ENCODE results near the gene BIVM. TPM values are rescaled to one million over a fixed set of nuclear protein-coding genes. Genes with fewer than 3 reads are reported as not detected.

The BIVM gene
- total and polyA plus RNA-seq, 2 experiments from 2014 or later: 22.9 to 24.1 TPM

DNA sequence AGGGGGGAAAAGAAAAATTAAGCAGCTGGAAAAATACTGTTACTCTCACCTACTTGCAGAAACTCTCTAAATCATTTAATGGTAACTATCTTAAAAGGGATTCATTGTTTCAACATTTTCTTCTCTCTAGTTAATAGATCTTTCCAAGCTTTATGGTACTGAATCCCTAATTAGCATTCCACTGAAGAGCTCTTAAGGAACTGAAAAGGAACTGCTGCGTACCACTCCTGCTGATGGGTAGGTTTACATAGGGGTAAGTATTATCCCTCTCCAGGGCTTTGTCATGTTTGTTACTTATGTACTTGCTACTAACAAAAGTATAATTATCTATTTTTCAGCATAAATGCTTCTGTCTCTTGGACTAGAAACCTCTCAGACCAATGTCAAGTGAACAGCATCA lies 37.8 kb upstream of the BIVM start:
- Histone ChIP-seq H2AFZ (no peak overlapping the region), H3K4me3 (no peak overlapping the region), H3K4me1 (ENCODE audit: insufficient read depth) (no peaks in the 10 kb centered on the region), H3K79me2 (ENCODE audit: insufficient read depth) (no peaks in the 10 kb centered on the region), H3K27ac (no peak overlapping the region), H4K20me1 (ENCODE audit: insufficient read depth) (no peaks in the 10 kb centered on the region), H3K9me3 (ENCODE audit: low read depth) (no peaks in the 10 kb centered on the region), H3K4me2 (ENCODE audit: unreplicated experiment) (no peak overlapping the region), H3K36me3 (ENCODE audit: low read depth) (peaks cover 3% of the 10 kb centered on the region), H3K9me2 (ENCODE audit: insufficient read depth) (no peaks in the 10 kb centered on the region), H3F3A (ENCODE audit: insufficient read depth) (no peaks in the 10 kb centered on the region), H3K9ac (no peak overlapping the region), H3K27me3 (replicated peaks; ENCODE audit: insufficient read depth) (no peaks in the 10 kb centered on the region)
- TF ChIP-seq EZH2phosphoT487 (IDR thresholded peaks at IDR 0.05; ENCODE audit: insufficient read depth, low read depth) (no peak), EZH2 (IDR thresholded peaks at IDR 0.05; ENCODE audit: insufficient read depth, poor library complexity, severe bottlenecking) (no peak)
- 92 to 97% methylated on average over 1 of the region's 1 CpG for WGBS, 2 experiments (ENCODE audit: low coverage in 1 of 2, low lambda C conversion rate in 2 of 2, missing lambda C conversion rate in 2 of 2)
- no peak for DNase-seq
- in situ Hi-C loops (cut with MboI): no loop called here

DNA sequence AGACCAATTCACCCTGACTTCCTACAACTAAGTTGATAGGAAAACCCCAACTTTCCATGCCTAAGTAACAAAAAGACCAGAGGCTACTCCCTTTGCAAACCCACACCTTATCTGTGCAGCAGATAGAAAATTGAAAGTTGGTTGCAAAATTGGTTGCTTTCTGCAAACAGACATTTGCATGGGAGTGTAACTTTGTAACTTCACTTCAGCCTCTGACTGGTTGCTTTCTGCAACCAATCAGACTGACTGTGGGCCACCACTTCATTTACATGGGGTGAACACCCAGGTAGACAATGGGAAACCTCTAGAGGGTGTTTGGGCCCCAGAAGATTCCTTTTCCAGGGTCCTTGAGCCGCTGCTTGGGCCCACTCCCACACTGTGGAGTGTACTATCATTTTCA lies 35.2 kb upstream of the BIVM start:
- Histone ChIP-seq H3K4me3 (no peak overlapping the region), H4K20me1 (ENCODE audit: insufficient read depth) (no peaks in the 10 kb centered on the region), H3K36me3 (ENCODE audit: low read depth) (peaks cover 13% of the 10 kb centered on the region), H3F3A (ENCODE audit: insufficient read depth) (no peaks in the 10 kb centered on the region), H3K9me2 (ENCODE audit: insufficient read depth) (no peaks in the 10 kb centered on the region), H3K27ac (no peak overlapping the region), H3K27me3 (replicated peaks; ENCODE audit: insufficient read depth) (no peaks in the 10 kb centered on the region), H3K9me3 (ENCODE audit: low read depth) (no peaks in the 10 kb centered on the region), H3K4me1 (ENCODE audit: insufficient read depth) (no peaks in the 10 kb centered on the region), H2AFZ (no peak overlapping the region), H3K9ac (no peak overlapping the region), H3K4me2 (ENCODE audit: unreplicated experiment) (no peak overlapping the region), H3K79me2 (ENCODE audit: insufficient read depth) (peaks cover 4% of the 10 kb centered on the region; the same call in 1 of the 2 replicates)
- in situ Hi-C loops (cut with MboI): no loop called here
- WGBS, 2 experiments (ENCODE audit: low coverage in 1 of 2, low lambda C conversion rate in 2 of 2, missing lambda C conversion rate in 2 of 2): 37 to 67% methylated on average over 1 of the region's 1 CpG
- TF ChIP-seq EZH2phosphoT487 (IDR thresholded peaks at IDR 0.05; ENCODE audit: insufficient read depth, low read depth): no peak
- no peak for TF ChIP-seq EZH2 (IDR thresholded peaks at IDR 0.05; ENCODE audit: insufficient read depth, poor library complexity, severe bottlenecking)
- no peak for DNase-seq

DNA sequence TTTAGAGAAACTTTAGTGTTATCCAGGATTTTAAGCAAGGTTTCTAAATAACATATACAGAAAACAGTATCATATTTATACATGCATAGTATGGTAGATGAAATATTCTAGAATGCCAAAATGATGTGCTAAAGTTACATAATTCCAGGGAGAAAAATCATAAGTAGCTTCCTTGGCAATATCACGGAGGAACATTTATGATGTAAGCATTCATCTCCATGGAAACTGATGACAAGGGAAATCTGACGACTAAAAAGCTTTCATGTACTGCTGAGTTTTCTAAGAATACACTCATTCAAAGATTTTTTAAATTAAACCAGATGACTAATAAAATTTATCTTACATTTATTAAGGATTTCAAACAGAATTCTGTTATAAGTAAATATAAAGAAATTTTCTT lies 30.0 kb upstream of the BIVM start:
- Histone ChIP-seq H4K20me1 (ENCODE audit: insufficient read depth) (no peaks in the 10 kb centered on the region), H3K27me3 (replicated peaks; ENCODE audit: insufficient read depth) (no peaks in the 10 kb centered on the region), H3F3A (ENCODE audit: insufficient read depth) (no peaks in the 10 kb centered on the region), H3K9me3 (ENCODE audit: low read depth) (no peaks in the 10 kb centered on the region), H3K4me2 (ENCODE audit: unreplicated experiment) (no peak overlapping the region), H3K4me1 (ENCODE audit: insufficient read depth) (0 out of 2 replicates have a peak, but pooled peaks cover 4% of the 10 kb centered on the region), H3K27ac (no peak overlapping the region), H3K9me2 (ENCODE audit: insufficient read depth) (no peaks in the 10 kb centered on the region), H3K9ac (no peak overlapping the region), H3K36me3 (ENCODE audit: low read depth) (peaks cover 13% of the 10 kb centered on the region), H3K79me2 (ENCODE audit: insufficient read depth) (peaks cover 42% of the 10 kb centered on the region), H3K4me3 (no peak overlapping the region), H2AFZ (no peak overlapping the region)
- no peak for TF ChIP-seq EZH2phosphoT487 (IDR thresholded peaks at IDR 0.05; ENCODE audit: insufficient read depth, low read depth)
- TF ChIP-seq EZH2 (IDR thresholded peaks at IDR 0.05; ENCODE audit: insufficient read depth, poor library complexity, severe bottlenecking): no peak
- DNase-seq: no peak
- in situ Hi-C loops (cut with MboI): no loop called here
- WGBS, 2 experiments (ENCODE audit: low coverage in 1 of 2, low lambda C conversion rate in 2 of 2, missing lambda C conversion rate in 2 of 2): 66 to 68% methylated on average over 2 of the region's 2 CpGs

DNA sequence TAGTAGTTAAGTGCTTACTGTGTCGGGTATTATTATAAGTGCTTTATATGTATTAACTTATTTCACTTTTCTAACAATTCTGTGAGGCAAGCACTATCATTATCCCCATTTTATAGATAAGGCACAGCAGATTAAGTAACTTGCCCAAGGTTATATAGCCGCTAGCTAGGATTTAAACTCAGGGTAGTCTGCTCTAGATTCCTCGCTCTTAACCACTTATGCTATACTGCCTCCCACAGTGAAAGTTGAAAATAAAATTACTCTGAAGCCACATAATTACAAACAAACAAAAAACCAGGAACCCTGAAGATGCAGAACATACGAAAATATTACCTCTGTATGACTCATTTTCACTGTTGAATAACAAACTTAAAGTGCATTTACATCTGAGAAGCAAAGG lies 29.2 kb upstream of the BIVM start:
- 0 out of 2 replicates have a peak, but pooled peaks cover 1% of the 10 kb centered on the region for H3F3A ChIP-seq (ENCODE audit: insufficient read depth)
- DNase-seq: no peak
- in situ Hi-C loops (cut with MboI): no loop called here
- 73 to 75% methylated on average over 4 of the region's 4 CpGs for WGBS, 2 experiments (ENCODE audit: low coverage in 1 of 2, low lambda C conversion rate in 2 of 2, missing lambda C conversion rate in 2 of 2)
- H3K79me2 ChIP-seq (ENCODE audit: insufficient read depth): peaks cover 42% of the 10 kb centered on the region
- no peak overlapping the region for H3K4me2 ChIP-seq (ENCODE audit: unreplicated experiment)
- no peaks in the 10 kb centered on the region for H3K9me2 ChIP-seq (ENCODE audit: insufficient read depth)
- TF ChIP-seq EZH2 (IDR thresholded peaks at IDR 0.05; ENCODE audit: insufficient read depth, poor library complexity, severe bottlenecking): no peak
- TF ChIP-seq EZH2phosphoT487 (IDR thresholded peaks at IDR 0.05; ENCODE audit: insufficient read depth, low read depth): no peak
- no peaks in the 10 kb centered on the region for H4K20me1 ChIP-seq (ENCODE audit: insufficient read depth)
- H2AFZ ChIP-seq: no peak overlapping the region
- no peaks in the 10 kb centered on the region for H3K9me3 ChIP-seq (ENCODE audit: low read depth)
- no peak overlapping the region for H3K9ac ChIP-seq
- H3K4me3 ChIP-seq: no peak overlapping the region
- H3K27me3 ChIP-seq (replicated peaks; ENCODE audit: insufficient read depth): no peaks in the 10 kb centered on the region
- H3K4me1 ChIP-seq (ENCODE audit: insufficient read depth): 0 out of 2 replicates have a peak, but pooled peaks cover 4% of the 10 kb centered on the region
- H3K27ac ChIP-seq: no peak overlapping the region
- H3K36me3 ChIP-seq (ENCODE audit: low read depth): peaks cover 13% of the 10 kb centered on the region

DNA sequence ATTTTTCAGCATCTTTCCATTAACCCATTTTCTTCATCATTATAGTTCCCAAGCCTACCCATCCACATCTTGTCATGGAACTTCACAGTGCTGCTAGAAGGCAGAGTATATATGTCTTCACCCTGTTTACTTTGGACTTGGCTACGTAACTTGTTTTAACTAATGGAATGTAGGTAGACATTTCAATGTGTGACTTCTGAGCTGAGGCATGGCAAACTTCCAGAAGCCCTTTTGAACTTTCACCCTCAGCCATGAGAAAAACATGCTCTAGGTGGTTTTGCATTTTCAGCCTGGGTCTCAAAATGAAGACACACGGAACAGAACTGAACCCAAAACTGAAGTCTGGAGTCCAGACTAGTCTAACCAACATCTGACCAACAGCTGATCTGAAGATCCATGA lies 28.5 kb upstream of the BIVM start:
- no peak overlapping the region for H3K9ac ChIP-seq
- H3K4me2 ChIP-seq (ENCODE audit: unreplicated experiment): no peak overlapping the region
- H3K27me3 ChIP-seq (replicated peaks; ENCODE audit: insufficient read depth): no peaks in the 10 kb centered on the region
- H4K20me1 ChIP-seq (ENCODE audit: insufficient read depth): no peaks in the 10 kb centered on the region
- H3K36me3 ChIP-seq (ENCODE audit: low read depth): peaks cover 13% of the 10 kb centered on the region
- no peak overlapping the region for H3K4me3 ChIP-seq
- 70 to 77% methylated on average over 2 of the region's 2 CpGs for WGBS, 2 experiments (ENCODE audit: low coverage in 1 of 2, low lambda C conversion rate in 2 of 2, missing lambda C conversion rate in 2 of 2)
- H3K9me3 ChIP-seq (ENCODE audit: low read depth): no peaks in the 10 kb centered on the region
- 0 out of 2 replicates have a peak, but pooled peaks cover 3% of the 10 kb centered on the region for H3F3A ChIP-seq (ENCODE audit: insufficient read depth)
- in situ Hi-C loops (cut with MboI): no loop called here
- peaks cover 42% of the 10 kb centered on the region for H3K79me2 ChIP-seq (ENCODE audit: insufficient read depth)
- no peak overlapping the region for H2AFZ ChIP-seq
- no peak for DNase-seq
- no peaks in the 10 kb centered on the region for H3K9me2 ChIP-seq (ENCODE audit: insufficient read depth)
- no peak for TF ChIP-seq EZH2phosphoT487 (IDR thresholded peaks at IDR 0.05; ENCODE audit: insufficient read depth, low read depth)
- H3K4me1 ChIP-seq (ENCODE audit: insufficient read depth): 0 out of 2 replicates have a peak, but pooled peaks cover 4% of the 10 kb centered on the region
- H3K27ac ChIP-seq: no peak overlapping the region

Measured in GM23248 (cell line).